Rectal smooth muscle tissue (tissue), 1 donor: ENCODE data around the gene KLF9.
A peak's percentile ranks its signal among the peaks of the same experiment; 100 is the strongest.
"Not testable (repeated sequence)": the region's sequence is repeated elsewhere in the genome, so short reads cannot be mapped to it uniquely, and the experiment has no call there.

Source experiments
- H3K27ac ChIP-seq: one replicate; pipeline ENCODE4 v1.7.0; 2013; ENCODE audit warnings: low read depth, low read length, inconsistent platforms
- H3K27me3 ChIP-seq: one replicate; pipeline ENCODE4 v1.7.0; 2013; ENCODE audit warnings: low read length; ENCODE audit not compliant: control insufficient read depth, insufficient read depth
- H3K36me3 ChIP-seq: one replicate; pipeline ENCODE4 v1.7.0; 2013; ENCODE audit warnings: low read length; ENCODE audit not compliant: control insufficient read depth, insufficient read depth
- H3K4me1 ChIP-seq: one replicate; pipeline ENCODE4 v1.7.0; 2013; ENCODE audit warnings: low read length; ENCODE audit not compliant: control insufficient read depth, insufficient read depth
- H3K4me3 ChIP-seq: one replicate; pipeline ENCODE4 v1.7.0; 2013; ENCODE audit warnings: low read length
- H3K9ac ChIP-seq: one replicate; pipeline ENCODE4 v1.7.0; 2013; ENCODE audit warnings: low read length

The KLF9 gene

GRCh38 chr9:70408393-70409040 is 5.9 kb downstream of the KLF9 start:
- peak overlapping the region; percentile 30 for H3K27ac ChIP-seq
- H3K36me3 ChIP-seq, result no peaks in the 10 kb centered on the region
- no peak overlapping the region for H3K4me3 ChIP-seq
- H3K27me3 ChIP-seq, result no peaks in the 10 kb centered on the region
- H3K9ac ChIP-seq, result no peak overlapping the region
- peaks cover 41% of the 10 kb centered on the region for H3K4me1 ChIP-seq

- H3K9ac ChIP-seq, result no peak overlapping the region
- no peaks in the 10 kb centered on the region for H3K27me3 ChIP-seq
- no peak overlapping the region for H3K4me3 ChIP-seq
- H3K36me3 ChIP-seq, result no peaks in the 10 kb centered on the region
- peak overlapping the region; percentile 52 for H3K27ac ChIP-seq
- peaks cover 47% of the 10 kb centered on the region for H3K4me1 ChIP-seq
Observed at GRCh38 chr9:70407081-70407503, 7.4 kb downstream of the KLF9 start.

GRCh38 chr9:70406434-70406862 is 8.0 kb downstream of the KLF9 start:
- H3K36me3 ChIP-seq, result no peaks in the 10 kb centered on the region
- H3K27ac ChIP-seq, result peak overlapping the region; percentile 53
- no peaks in the 10 kb centered on the region for H3K27me3 ChIP-seq
- H3K9ac ChIP-seq, result no peak overlapping the region
- H3K4me1 ChIP-seq, result peaks cover 47% of the 10 kb centered on the region
- no peak overlapping the region for H3K4me3 ChIP-seq

- Histone ChIP-seq H3K27me3 (no peaks in the 10 kb centered on the region), H3K27ac (peak overlapping the region; percentile 51), H3K9ac (no peak overlapping the region), H3K36me3 (no peaks in the 10 kb centered on the region), H3K4me3 (no peak overlapping the region), H3K4me1 (peaks cover 47% of the 10 kb centered on the region)
Observed at GRCh38 chr9:70405808-70406433, 8.5 kb downstream of the KLF9 start.

GRCh38 chr9:70404261-70404660 is 10.2 kb downstream of the KLF9 start:
- H3K27me3 ChIP-seq, result no peaks in the 10 kb centered on the region
- no peak overlapping the region for H3K9ac ChIP-seq
- peak overlapping the region; percentile 12 for H3K4me3 ChIP-seq
- no peaks in the 10 kb centered on the region for H3K36me3 ChIP-seq
- H3K4me1 ChIP-seq, result peaks cover 39% of the 10 kb centered on the region
- no peak overlapping the region for H3K27ac ChIP-seq

- Histone ChIP-seq H3K4me3 (peak overlapping the region; percentile 12), H3K36me3 (no peaks in the 10 kb centered on the region), H3K9ac (no peak overlapping the region), H3K27me3 (no peaks in the 10 kb centered on the region), H3K4me1 (peaks cover 37% of the 10 kb centered on the region), H3K27ac (peak overlapping the region; percentile 25)
Observed at GRCh38 chr9:70403618-70404025, 10.8 kb downstream of the KLF9 start.

- no peak overlapping the region for H3K4me3 ChIP-seq
- peaks cover 33% of the 10 kb centered on the region for H3K4me1 ChIP-seq
Observed at GRCh38 chr9:70403166-70403565, 11.3 kb downstream of the KLF9 start.

GRCh38 chr9:70402213-70402612 is 12.2 kb downstream of the KLF9 start:
- Histone ChIP-seq H3K4me3 (no peak overlapping the region), H3K27ac (no peak overlapping the region), H3K4me1 (peaks cover 28% of the 10 kb centered on the region), H3K9ac (no peak overlapping the region), H3K36me3 (no peaks in the 10 kb centered on the region), H3K27me3 (no peaks in the 10 kb centered on the region)

More at GRCh38 chr9:70403166-70403565, 11.3 kb downstream of the KLF9 start:
- Histone ChIP-seq H3K36me3 (no peaks in the 10 kb centered on the region), H3K27ac (no peak overlapping the region), H3K27me3 (no peaks in the 10 kb centered on the region), H3K9ac (no peak overlapping the region)

GRCh38 chr9:70401241-70401640 is 13.2 kb downstream of the KLF9 start:
- H3K4me3 ChIP-seq, H3K9ac ChIP-seq, H3K27ac ChIP-seq, H3K27me3 ChIP-seq, H3K36me3 ChIP-seq: not testable (repeated sequence)
- H3K4me1 ChIP-seq, result peaks cover 22% of the 10 kb centered on the region

- no peak overlapping the region for H3K4me3 ChIP-seq
- no peak overlapping the region for H3K27ac ChIP-seq
- H3K36me3 ChIP-seq, result no peaks in the 10 kb centered on the region
- no peak overlapping the region for H3K9ac ChIP-seq
- no peaks in the 10 kb centered on the region for H3K27me3 ChIP-seq
- H3K4me1 ChIP-seq, result peaks cover 16% of the 10 kb centered on the region
Observed at GRCh38 chr9:70400107-70400892, 14.2 kb downstream of the KLF9 start.

- Histone ChIP-seq H3K27ac (no peak overlapping the region), H3K4me1 (peaks cover 23% of the 10 kb centered on the region), H3K36me3 (no peaks in the 10 kb centered on the region), H3K27me3 (no peaks in the 10 kb centered on the region), H3K4me3 (no peak overlapping the region), H3K9ac (no peak overlapping the region)
Observed at GRCh38 chr9:70399141-70399540, 15.3 kb downstream of the KLF9 start.

GRCh38 chr9:70398145-70398556 is 16.3 kb downstream of the KLF9 start:
- no peak overlapping the region for H3K4me3 ChIP-seq
- H3K36me3 ChIP-seq, result no peaks in the 10 kb centered on the region
- peaks cover 13% of the 10 kb centered on the region for H3K4me1 ChIP-seq
- no peak overlapping the region for H3K9ac ChIP-seq
- no peaks in the 10 kb centered on the region for H3K27me3 ChIP-seq
- no peak overlapping the region for H3K27ac ChIP-seq
